Activated CD4-positive, alpha-beta memory T cell treated with anti-CD3 and anti-CD28 coated beads for 36 hours (primary cell): Measurements from ENCODE around the gene SPOPL. TPM values are rescaled to one million over a fixed set of nuclear protein-coding genes. Genes with fewer than 3 reads are reported as not detected.

Source experiments
- CTCF ChIA-PET: fragments of 350-600 bp; sonication (Branson Sonifier 250); formaldehyde crosslinking; loops from one replicate; lab custom pipeline; 2021; ENCODE audit warnings: antibody characterized with exemption, inconsistent platforms; lab: Charles Lee
- POLR2A ChIA-PET: fragments of 350-600 bp; sonication (Branson Sonifier 250); formaldehyde crosslinking; loops from one replicate; lab custom pipeline; 2021; ENCODE audit warnings: antibody characterized with exemption; lab: Charles Lee
- DNase-seq: peaks from one replicate; pipeline ENCODE4 v3.0.0-alpha.2; 2020
- H3K27ac Mint-ChIP-seq: one replicate; pipeline ENCODE4 v1.8.0; 2021; ENCODE audit warnings: mixed read lengths
- H3K27me3 Mint-ChIP-seq: one replicate; pipeline ENCODE4 v1.8.0; 2021; ENCODE audit warnings: mixed read lengths
- H3K36me3 Mint-ChIP-seq: one replicate; pipeline ENCODE4 v1.8.0; 2021; ENCODE audit warnings: mixed read lengths
- H3K4me1 Mint-ChIP-seq: one replicate; pipeline ENCODE4 v1.8.0; 2021; ENCODE audit warnings: low read depth, mixed read lengths
- H3K4me3 Mint-ChIP-seq: one replicate; pipeline ENCODE4 v1.8.0; 2021; ENCODE audit warnings: mild to moderate bottlenecking, mixed read lengths
- H3K9me3 Mint-ChIP-seq: one replicate; pipeline ENCODE4 v1.8.0; 2021; ENCODE audit warnings: mixed read lengths
- intact Hi-C: fragments of 100-400 bp; cut with micrococcal nuclease; formaldehyde crosslinking; loops from one replicate; pipeline ENCODE4 v1.15.1; 2023
- total RNA-seq, 2 experiments: library from RNA; stranded (reverse); gene quantifications; one replicate each; pipeline ENCODE4 v1.2.3, GENCODE V29; 2021

Gene SPOPL
- total RNA-seq, 2 experiments from 2014 or later: 10.6 to 12.3 TPM

GRCh38 chr2:138572318-138572717, 70.7 kb downstream of the SPOPL start:
- Mint-ChIP-seq H3K27ac (no peak overlapping the region), H3K27me3 (no peaks in the 10 kb centered on the region), H3K4me3 (no peak overlapping the region), H3K9me3 (peaks cover 8% of the 10 kb centered on the region), H3K4me1 (no peaks in the 10 kb centered on the region), H3K36me3 (peaks cover 48% of the 10 kb centered on the region)
- DNase-seq: no peak
- ChIA-PET CTCF (no interaction called here), POLR2A (no interaction called here)
- intact Hi-C loops: no loop called here

- Mint-ChIP-seq H3K4me1 (no peaks in the 10 kb centered on the region), H3K27ac (no peak overlapping the region), H3K9me3 (peaks cover 19% of the 10 kb centered on the region), H3K4me3 (no peak overlapping the region), H3K36me3 (peaks cover 56% of the 10 kb centered on the region), H3K27me3 (no peaks in the 10 kb centered on the region)
- ChIA-PET POLR2A (no interaction called here), CTCF (no interaction called here)
- DNase-seq: no peak
- intact Hi-C loops: no loop called here
These were observed 75.5 kb downstream of the SPOPL start for GRCh38 chr2:138577066-138577465.

GRCh38 chr2:138579556-138579955, 78.0 kb downstream of the SPOPL start:
- peaks cover 16% of the 10 kb centered on the region for H3K9me3 Mint-ChIP-seq
- no peaks in the 10 kb centered on the region for H3K4me1 Mint-ChIP-seq
- no peak for DNase-seq
- no peak overlapping the region for H3K27ac Mint-ChIP-seq
- H3K36me3 Mint-ChIP-seq: peaks cover 49% of the 10 kb centered on the region
- ChIA-PET CTCF (no interaction called here), POLR2A (no interaction called here)
- no peaks in the 10 kb centered on the region for H3K27me3 Mint-ChIP-seq
- no peak overlapping the region for H3K4me3 Mint-ChIP-seq
- intact Hi-C loops: no loop called here

- no peak for DNase-seq
- H3K27ac Mint-ChIP-seq: no peak overlapping the region
- H3K27me3 Mint-ChIP-seq: no peaks in the 10 kb centered on the region
- H3K4me3 Mint-ChIP-seq: no peak overlapping the region
- intact Hi-C loops: no loop called here
- ChIA-PET POLR2A (no interaction called here), CTCF (no interaction called here)
- peaks cover 11% of the 10 kb centered on the region for H3K9me3 Mint-ChIP-seq
- H3K36me3 Mint-ChIP-seq: peaks cover 34% of the 10 kb centered on the region
- H3K4me1 Mint-ChIP-seq: no peaks in the 10 kb centered on the region
These were observed 80.3 kb downstream of the SPOPL start for GRCh38 chr2:138581909-138582308.

GRCh38 chr2:138589663-138590062, 88.1 kb downstream of the SPOPL start:
- Mint-ChIP-seq H3K36me3 (peaks cover 5% of the 10 kb centered on the region), H3K27ac (no peak overlapping the region), H3K27me3 (no peaks in the 10 kb centered on the region), H3K4me3 (no peak overlapping the region), H3K4me1 (no peaks in the 10 kb centered on the region), H3K9me3 (no peaks in the 10 kb centered on the region)
- DNase-seq: no peak
- ChIA-PET CTCF (interaction anchor here (0.6 kb wide), 1 partner anchor 87 kb away, joined by 3 read pairs; no protein-coding TSS in a partner anchor), POLR2A (no interaction called here)
- intact Hi-C loops: no loop called here

GRCh38 chr2:138596403-138596802, 94.8 kb downstream of the SPOPL start:
- H3K27ac Mint-ChIP-seq: no peak overlapping the region
- CTCF ChIA-PET: no interaction called here
- H3K9me3 Mint-ChIP-seq: no peaks in the 10 kb centered on the region
- intact Hi-C loops: no loop called here
- DNase-seq: no peak
- H3K4me3 Mint-ChIP-seq: no peak overlapping the region
- POLR2A ChIA-PET: no interaction called here
- peaks cover 5% of the 10 kb centered on the region for H3K36me3 Mint-ChIP-seq
- no peaks in the 10 kb centered on the region for H3K4me1 Mint-ChIP-seq
- no peaks in the 10 kb centered on the region for H3K27me3 Mint-ChIP-seq

- no peak overlapping the region for H3K4me3 Mint-ChIP-seq
- no peak for DNase-seq
- no peak overlapping the region for H3K27ac Mint-ChIP-seq
- peaks cover 5% of the 10 kb centered on the region for H3K36me3 Mint-ChIP-seq
- no peaks in the 10 kb centered on the region for H3K9me3 Mint-ChIP-seq
- intact Hi-C loops: no loop called here
- CTCF ChIA-PET: no interaction called here
- H3K4me1 Mint-ChIP-seq: no peaks in the 10 kb centered on the region
- POLR2A ChIA-PET: no interaction called here
- no peaks in the 10 kb centered on the region for H3K27me3 Mint-ChIP-seq
These were observed 99.3 kb downstream of the SPOPL start for GRCh38 chr2:138600732-138601457.

GRCh38 chr2:138601458-138602165, 100.0 kb downstream of the SPOPL start:
- ChIA-PET CTCF (no interaction called here), POLR2A (no interaction called here)
- H3K36me3 Mint-ChIP-seq: peaks cover 3% of the 10 kb centered on the region
- H3K9me3 Mint-ChIP-seq: no peaks in the 10 kb centered on the region
- H3K4me3 Mint-ChIP-seq: no peak overlapping the region
- DNase-seq: no peak
- H3K27ac Mint-ChIP-seq: no peak overlapping the region
- H3K4me1 Mint-ChIP-seq: no peaks in the 10 kb centered on the region
- intact Hi-C loops: no loop called here
- no peaks in the 10 kb centered on the region for H3K27me3 Mint-ChIP-seq

GRCh38 chr2:138602166-138602460, 100.5 kb downstream of the SPOPL start:
- H3K4me3 Mint-ChIP-seq: no peak overlapping the region
- POLR2A ChIA-PET: no interaction called here
- H3K27ac Mint-ChIP-seq: no peak overlapping the region
- no peaks in the 10 kb centered on the region for H3K27me3 Mint-ChIP-seq
- intact Hi-C loops: no loop called here
- no peaks in the 10 kb centered on the region for H3K9me3 Mint-ChIP-seq
- CTCF ChIA-PET: no interaction called here
- H3K36me3 Mint-ChIP-seq: peaks cover 2% of the 10 kb centered on the region
- DNase-seq: no peak
- H3K4me1 Mint-ChIP-seq: no peaks in the 10 kb centered on the region

GRCh38 chr2:138607746-138608145, 106.2 kb downstream of the SPOPL start:
- Mint-ChIP-seq H3K4me3 (no peak overlapping the region), H3K9me3 (no peaks in the 10 kb centered on the region), H3K27me3 (no peaks in the 10 kb centered on the region), H3K36me3 (peaks cover 2% of the 10 kb centered on the region), H3K27ac (no peak overlapping the region), H3K4me1 (no peaks in the 10 kb centered on the region)
- ChIA-PET CTCF (no interaction called here), POLR2A (no interaction called here)
- intact Hi-C loops: no loop called here
- no peak for DNase-seq

GRCh38 chr2:138609446-138609845, 107.9 kb downstream of the SPOPL start:
- H3K36me3 Mint-ChIP-seq: no peaks in the 10 kb centered on the region
- no peaks in the 10 kb centered on the region for H3K4me1 Mint-ChIP-seq
- H3K9me3 Mint-ChIP-seq: no peaks in the 10 kb centered on the region
- ChIA-PET CTCF (no interaction called here), POLR2A (no interaction called here)
- DNase-seq: no peak
- H3K4me3 Mint-ChIP-seq: no peak overlapping the region
- no peaks in the 10 kb centered on the region for H3K27me3 Mint-ChIP-seq
- intact Hi-C loops: no loop called here
- H3K27ac Mint-ChIP-seq: no peak overlapping the region

- H3K4me1 Mint-ChIP-seq: no peaks in the 10 kb centered on the region
- intact Hi-C loops: no loop called here
- POLR2A ChIA-PET: no interaction called here
- H3K27me3 Mint-ChIP-seq: peaks cover 4% of the 10 kb centered on the region
- no peaks in the 10 kb centered on the region for H3K36me3 Mint-ChIP-seq
- no peak overlapping the region for H3K4me3 Mint-ChIP-seq
- DNase-seq: no peak
- CTCF ChIA-PET: no interaction called here
- H3K27ac Mint-ChIP-seq: no peak overlapping the region
- H3K9me3 Mint-ChIP-seq: no peaks in the 10 kb centered on the region
These were observed 108.8 kb downstream of the SPOPL start for GRCh38 chr2:138610201-138610953.
